Measurements from ENCODE around the gene MYPN.
"Not testable (repeated sequence)": the region's sequence is repeated elsewhere in the genome, so short reads cannot be mapped to it uniquely, and the experiment has no call there.

The MYPN gene

DNA sequence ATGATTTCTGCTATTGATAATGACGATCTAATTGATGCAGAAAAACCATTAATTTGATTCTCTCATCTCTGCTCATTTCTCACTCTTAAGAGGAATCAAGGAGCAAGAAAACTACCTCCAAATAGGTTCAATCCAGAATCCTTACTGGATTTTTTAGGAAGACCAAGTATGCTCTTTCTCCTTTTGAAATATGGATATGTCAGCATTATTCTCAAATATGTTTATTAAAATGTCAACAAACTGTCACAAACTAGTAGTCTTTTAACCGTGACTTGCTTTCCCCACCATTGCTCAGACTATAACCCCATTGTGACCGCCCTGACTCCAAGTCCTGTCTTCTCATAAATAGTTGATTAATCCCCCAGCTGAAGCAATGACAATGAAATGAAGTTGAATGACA is 123.8 kb downstream of the MYPN start:
- no peak for DNase-seq (ENCODE audit: low read depth)

DNA sequence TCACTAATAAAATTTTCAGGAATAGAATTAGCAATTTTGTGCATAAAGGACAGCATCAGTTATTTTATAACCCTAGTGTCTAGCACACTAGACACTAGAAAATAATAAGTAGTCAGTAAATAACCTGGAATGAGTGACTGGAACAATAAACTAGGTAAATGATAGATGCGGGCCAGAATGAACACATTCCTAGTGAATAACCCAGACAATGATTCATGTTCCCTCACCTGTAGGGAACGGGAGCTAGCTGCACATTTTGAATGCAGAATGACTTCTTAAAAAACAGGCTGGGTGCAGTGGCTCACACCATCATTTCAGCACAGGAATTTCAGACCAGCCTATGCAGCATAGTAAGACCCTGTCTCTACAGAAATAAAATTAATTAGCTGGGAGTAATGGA is 125.8 kb downstream of the MYPN start:
- no peak for DNase-seq (ENCODE audit: low read depth)

DNA sequence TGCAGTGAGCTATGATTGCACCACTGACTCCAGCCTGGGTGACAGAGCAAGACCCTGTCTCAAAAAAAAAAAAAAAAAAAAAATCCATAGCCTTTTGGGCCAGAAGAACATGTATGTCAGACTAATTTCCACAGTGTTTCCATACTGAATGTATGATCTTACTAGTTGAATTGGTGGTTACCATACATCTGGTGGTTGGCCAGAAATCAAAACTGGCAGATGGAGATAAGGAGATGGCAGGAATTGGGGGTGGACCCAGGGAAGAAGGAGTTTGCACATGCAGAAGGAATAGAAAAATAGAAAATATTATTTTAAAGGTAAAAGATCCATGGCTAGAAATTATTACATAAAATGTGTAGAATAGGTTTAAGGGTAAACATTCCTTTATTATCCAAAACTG is 126.3 kb downstream of the MYPN start:
- DNase-seq (ENCODE audit: low read depth) = no peak

DNA sequence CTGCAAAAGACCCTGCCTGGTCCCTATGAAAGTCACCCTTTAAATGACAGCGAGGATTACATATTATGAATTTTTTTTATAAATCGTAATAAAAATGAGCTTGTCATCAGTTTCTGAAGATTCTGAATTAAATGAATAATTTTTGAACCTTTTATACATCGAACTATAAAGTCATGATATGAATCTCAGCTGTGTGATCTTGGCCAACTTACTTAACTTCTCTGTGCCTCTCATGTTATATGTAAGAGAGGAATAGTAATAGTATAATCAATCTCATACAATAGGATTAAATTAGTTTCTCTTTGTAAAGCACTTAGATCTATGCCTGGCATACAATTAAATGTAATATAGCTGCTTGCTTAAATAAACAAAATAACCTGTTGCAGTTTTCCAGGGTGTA is 127.9 kb downstream of the MYPN start:
- no peak for DNase-seq (ENCODE audit: low read depth)

DNA sequence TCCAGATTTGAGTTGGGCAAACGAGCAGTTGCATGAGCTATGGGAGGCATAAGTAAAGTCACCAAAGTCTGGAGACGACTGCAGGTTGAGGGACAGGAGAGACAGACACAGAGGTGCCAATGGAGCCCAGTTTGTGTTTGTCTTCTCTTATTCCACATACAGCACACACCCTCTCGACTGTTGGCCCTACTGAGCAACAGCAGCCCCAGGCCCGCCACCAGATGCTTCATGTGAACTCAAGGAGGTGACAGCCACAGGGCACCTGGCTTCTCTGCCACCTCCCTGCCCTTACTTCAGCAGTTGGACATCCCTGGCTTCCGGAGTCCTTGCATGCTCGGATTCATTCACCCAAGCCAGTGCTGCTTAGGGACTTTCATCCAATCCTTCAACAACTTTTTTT is 129.1 kb downstream of the MYPN start:
- no peak for DNase-seq (ENCODE audit: low read depth)

DNA sequence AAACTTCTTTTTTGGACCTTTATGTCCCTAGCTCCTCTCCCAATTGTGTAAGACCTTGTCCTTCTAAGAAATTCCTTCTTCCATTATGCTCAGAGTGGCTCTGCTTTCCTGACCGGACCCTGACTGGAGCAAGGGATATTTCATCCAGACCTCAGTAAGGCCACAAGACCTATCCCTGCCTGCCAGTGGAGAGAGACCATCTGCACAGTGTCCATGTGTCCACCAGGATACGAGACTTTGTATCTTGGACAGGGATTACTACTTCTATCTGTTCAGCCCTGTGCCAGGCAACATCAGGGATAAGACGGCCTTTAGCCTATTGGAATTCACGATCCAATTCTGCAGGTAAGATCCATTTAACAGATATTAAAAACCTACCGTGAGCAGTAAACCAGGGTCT is 129.8 kb downstream of the MYPN start:
- no peak for DNase-seq (ENCODE audit: low read depth)

DNA sequence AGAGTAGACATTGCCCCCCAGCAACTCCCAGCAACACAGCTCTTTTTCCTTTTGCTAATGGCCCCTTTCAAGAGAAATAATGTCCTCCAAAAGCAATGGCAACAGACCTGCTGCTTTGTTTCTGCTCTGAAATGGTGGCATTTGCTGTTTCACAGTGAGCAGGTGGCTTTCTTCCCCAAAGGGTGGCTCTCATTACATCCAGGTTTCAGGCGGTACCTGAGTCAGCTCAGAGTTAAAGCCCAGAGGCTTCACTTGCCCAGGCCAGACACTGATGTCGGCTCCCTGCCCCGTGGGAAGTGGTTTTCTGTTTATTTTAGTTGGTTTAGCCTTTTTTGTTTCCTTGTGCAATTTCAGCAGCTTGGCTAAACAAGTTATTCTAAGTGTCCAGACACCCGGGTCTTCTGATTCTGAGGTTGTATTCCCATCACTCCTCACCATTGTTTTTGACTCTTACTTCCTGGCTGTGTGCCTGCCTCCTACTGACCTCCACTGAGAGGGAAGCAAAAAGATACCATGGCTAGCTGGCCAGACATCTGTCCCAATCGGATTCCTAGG is 130.4 kb downstream of the MYPN start:
- DNase-seq (ENCODE audit: low read depth) = no peak

DNA sequence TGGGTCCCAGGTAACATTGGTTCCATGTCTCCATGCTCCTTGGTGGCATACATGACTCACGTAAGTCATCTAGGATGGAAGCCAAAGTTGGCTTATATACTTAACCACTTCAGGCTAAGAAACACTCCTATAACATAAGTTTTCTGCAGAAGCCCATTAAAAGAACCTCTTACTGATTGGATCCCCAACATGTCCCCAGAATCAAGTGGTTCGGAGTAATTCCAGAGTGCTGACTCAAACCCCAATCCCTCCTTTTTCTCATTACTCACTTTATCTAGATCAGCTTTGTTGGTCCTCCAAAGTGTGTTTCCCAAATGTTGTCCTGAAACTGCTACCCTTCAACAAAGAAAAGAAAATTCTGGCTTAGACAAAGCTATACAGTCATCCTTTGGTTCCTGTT is 132.8 kb downstream of the MYPN start:
- no peak for DNase-seq (ENCODE audit: low read depth)

DNA sequence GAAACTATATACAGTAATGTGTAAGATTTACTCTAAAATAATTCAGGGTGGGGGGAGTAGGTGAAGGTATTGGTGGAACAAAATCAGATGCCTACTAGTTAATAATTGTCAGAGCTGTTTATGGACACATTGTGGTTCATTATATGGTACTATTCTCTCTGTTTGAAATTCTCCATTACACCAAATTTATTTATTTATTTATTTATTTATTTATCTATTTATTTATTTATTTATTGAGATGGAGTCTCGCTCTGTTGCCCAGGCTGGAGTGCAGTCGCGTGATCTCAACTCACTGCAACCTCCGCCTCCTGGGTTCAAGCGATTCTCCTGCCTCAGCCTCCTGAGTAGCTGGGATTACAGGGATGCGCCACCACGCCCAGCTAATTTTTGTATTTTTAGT is 137.1 kb downstream of the MYPN start:
- not testable (repeated sequence) for DNase-seq (ENCODE audit: low read depth)

DNA sequence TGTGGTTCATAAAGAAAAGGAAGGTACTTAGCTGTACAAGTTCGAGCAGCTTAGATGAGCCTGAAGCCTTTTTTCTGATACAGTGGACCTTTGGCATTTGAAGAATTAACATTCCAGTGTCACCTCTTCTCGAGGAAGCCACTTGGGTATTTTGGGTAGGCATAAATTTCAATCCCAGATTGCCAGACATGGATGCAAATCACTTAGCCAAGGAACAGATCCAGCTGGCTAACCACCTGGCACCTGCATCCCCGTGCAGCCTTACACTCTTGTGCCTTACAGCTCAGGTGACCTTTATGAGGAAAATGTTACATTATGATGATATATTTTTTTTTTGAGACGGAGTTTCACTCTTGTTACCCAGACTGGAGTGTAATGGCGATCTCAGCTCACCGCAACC is 138.6 kb downstream of the MYPN start:
- DNase-seq (ENCODE audit: low read depth) = no peak

DNA sequence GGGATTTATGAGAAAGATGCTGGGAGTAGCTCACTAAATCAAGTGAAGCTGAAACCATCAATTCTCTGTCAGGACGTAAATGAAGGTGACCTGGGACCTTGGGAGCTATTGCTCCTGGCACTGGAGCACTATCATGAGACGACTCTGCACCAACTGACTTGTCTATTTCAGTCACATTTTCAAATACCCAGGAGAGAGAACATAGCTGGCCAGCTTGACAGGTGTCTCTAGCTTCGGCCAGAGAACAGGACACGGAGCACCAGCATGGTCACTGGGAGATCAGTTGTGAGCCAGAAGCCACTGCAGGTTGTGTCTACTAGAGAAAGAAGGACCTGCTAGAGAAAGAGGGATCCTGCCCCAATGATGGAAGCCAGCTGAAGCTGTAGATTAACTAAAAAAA is 140.0 kb downstream of the MYPN start:
- DNase-seq (ENCODE audit: low read depth) = no peak

DNA sequence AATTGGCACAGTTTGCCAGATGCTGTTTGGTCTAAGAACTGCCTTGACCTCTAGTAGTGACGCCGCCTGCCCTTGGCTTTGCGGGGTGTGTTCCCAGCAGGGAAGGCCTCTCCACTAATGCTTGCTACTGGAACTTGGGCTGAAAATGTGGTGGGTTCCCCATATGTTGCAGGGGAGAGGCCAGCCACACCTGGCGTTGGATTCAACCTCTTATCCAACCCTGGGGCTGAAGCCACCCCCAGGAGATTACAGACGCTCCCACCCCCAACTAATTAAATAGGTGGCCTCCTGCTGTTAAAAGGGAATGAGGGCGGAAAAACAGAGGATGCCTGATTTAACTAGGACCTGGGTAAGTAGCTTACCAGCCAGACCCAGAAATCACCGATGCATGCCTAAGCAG is 141.9 kb downstream of the MYPN start:
- DNase-seq (ENCODE audit: low read depth) = no peak

DNA sequence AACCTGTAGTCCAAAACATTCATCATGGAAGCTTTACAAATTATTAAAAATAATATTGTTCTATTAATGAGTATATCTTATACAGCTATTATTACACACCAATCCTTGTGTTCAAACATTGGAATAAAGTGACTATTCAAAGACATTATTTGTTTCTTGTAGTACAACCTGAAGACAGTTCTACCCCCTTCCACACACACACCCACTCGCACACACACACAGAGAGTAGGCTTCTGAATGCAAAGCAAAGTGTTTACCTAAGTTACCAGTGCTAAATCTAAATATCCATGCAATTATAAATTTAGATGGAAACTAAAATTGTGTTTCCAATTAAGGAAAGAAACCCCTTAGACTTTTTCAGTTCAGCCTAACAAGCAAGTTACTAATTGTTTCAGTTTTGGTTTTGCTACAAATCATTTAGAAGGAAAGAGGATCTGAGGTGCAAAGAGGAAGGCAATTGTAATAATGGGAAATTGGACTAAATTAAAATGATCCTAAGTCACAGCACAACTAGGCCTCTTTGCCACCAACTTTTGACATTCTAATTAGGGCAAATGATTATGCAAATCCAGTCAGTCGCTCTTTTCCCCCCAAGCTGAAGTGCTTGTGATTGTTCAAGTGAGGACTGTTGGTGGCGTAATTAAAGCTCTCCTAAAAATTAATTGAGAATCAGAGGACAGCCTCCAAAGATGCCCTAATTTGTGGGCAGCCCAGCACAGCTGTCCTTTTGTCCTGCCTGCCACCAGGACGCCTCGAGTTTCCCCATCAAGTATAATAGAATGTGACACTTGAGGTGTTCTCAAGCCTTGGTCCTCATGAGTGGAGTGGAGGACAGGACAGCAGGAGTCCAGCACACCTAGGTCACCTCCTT is 142.6 kb downstream of the MYPN start:
- no peak for DNase-seq (ENCODE audit: low read depth)

DNA sequence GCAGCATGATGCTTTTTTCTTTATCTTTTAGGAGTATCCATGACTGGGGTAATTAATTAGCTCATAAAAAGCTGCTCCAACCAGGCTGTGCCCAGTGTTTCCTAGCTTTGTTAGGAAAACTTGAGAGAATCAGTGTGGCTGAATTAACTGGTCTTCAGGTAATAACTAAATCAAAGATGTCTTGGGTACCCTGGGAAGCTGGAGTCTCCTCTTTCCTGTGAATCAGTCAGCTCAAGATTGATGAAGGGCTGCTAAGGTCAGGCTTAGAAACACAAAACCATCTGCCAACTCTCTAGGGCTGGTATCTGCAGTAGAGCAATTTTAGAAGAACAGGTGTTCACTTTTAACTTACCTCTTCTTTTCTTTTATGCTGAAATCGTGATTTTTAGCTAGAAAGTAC is 144.1 kb downstream of the MYPN start:
- DNase-seq (ENCODE audit: low read depth) = no peak

DNA sequence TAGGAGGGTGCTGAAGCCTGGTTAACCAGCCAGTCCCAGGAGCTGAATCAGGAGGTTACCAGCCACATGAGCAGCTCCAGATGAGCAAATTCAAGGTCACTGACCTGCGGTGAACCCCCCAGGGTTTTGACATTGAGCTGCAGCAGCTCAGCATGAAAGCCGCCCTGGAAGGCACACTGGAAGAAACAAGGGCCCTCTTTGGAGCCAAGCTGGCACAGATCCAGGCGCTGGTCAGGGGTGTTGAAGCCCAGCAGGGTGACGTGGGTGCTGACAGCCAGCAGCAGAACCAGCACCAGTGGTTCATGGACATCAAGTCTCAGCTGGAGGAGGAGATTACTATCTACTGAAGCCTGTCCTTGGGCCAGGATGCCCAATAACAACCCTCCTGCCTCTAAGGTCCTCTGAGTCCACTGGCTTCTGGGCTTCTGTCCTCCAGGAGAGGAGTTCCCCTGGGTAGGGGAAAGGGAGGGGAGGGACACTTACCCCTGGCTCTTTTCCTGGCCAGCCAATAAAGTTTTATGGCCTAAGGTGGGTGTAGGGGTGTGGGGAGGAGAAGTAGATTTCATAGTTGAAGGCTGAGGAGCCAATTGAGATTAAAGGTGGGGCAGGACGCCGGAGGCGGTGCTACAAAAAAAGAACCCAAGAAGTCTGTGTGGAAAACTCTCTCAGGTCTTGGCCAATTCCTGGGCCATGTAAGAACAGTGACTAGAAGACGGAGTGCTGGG is 152.0 kb downstream of the MYPN start:
- no peak for DNase-seq (ENCODE audit: low read depth)
